GM12878 (cell line): ENCODE results near the gene OPRM1. TPM values are rescaled to one million over a fixed set of nuclear protein-coding genes. Genes with fewer than 3 reads are reported as not detected.

Experiments
- ATAC-seq: fragments of 200-7000 bp; cut with Tn5 transposase; 3 replicates; pipeline ENCODE4 v1.9.1; 2020; ENCODE audit warnings: mild to moderate bottlenecking, moderate library complexity
- BruUV-seq: library from RNA; stranded (reverse); fragments of 400-500 nt; replicated peaks from 2 replicates; lab custom pipeline; 2021; lab: Mats Ljungman, UMichigan
- CTCF ChIA-PET: fragments of 300-600 bp; sonication (Branson Sonifier 250); formaldehyde crosslinking; extraction: SDS; loops from one replicate; lab custom pipeline; 2021; ENCODE audit warnings: inconsistent platforms; lab: Yijun Ruan, JAX
- POLR2A ChIA-PET: fragments of 350-600 bp; formaldehyde crosslinking; extraction: SDS; loops from one replicate; lab custom pipeline; 2021; ENCODE audit warnings: inconsistent platforms; lab: Charles Lee
- RAD21 ChIA-PET: fragments of 300-600 bp; sonication (Branson Sonifier 250); formaldehyde crosslinking; loops from one replicate; lab custom pipeline; 2023; ENCODE audit warnings: antibody characterized with exemption; ENCODE audit not compliant: unreplicated experiment; lab: Charles Lee
- SMC1A ChIA-PET: fragments of 300-600 bp; sonication (Branson Sonifier 250); formaldehyde crosslinking; loops from one replicate; lab custom pipeline; 2023; ENCODE audit not compliant: unreplicated experiment, uncharacterized antibody; lab: Charles Lee
- DNase-seq: peaks from one replicate; pipeline ENCODE4 v3.0.0-alpha.2; 2011; ENCODE audit warnings: low read depth, low spot score
- FAIRE-seq: peaks from 3 replicates; lab custom pipeline; 2011; peaks lifted over from hg19 to GRCh38; lab: Jason Lieb, UNC
- H2AFZ ChIP-seq: 2 replicates; pipeline ENCODE4 v1.6.0; 2011; ENCODE audit warnings: low read depth, low read length, control low read depth; ENCODE audit not compliant: control insufficient read depth
- H3K27ac ChIP-seq: 2 replicates; pipeline ENCODE4 v1.5.1; 2011; ENCODE audit warnings: control low read depth; ENCODE audit not compliant: control insufficient read depth, insufficient read depth
- H3K27me3 ChIP-seq, 2 experiments: replicated peaks in 1 of 2; 2 replicates each; pipeline versions ENCODE4 v1.6.0 to v1.6.1; 2011; ENCODE audit warnings: low read length in 1 of 2; ENCODE audit not compliant: control insufficient read depth in 2 of 2, insufficient read depth in 2 of 2
- H3K36me3 ChIP-seq, 2 experiments: 2 replicates each; pipeline ENCODE4 v1.5.1; 2011; ENCODE audit warnings: low read length in 1 of 2; ENCODE audit not compliant: control insufficient read depth in 2 of 2, insufficient read depth in 2 of 2
- H3K4me1 ChIP-seq: 2 replicates; pipeline ENCODE4 v1.6.1; 2011; ENCODE audit warnings: mild to moderate bottlenecking, low read length, moderate library complexity, mixed read lengths; ENCODE audit not compliant: control insufficient read depth, insufficient read depth
- H3K4me2 ChIP-seq: 2 replicates; pipeline ENCODE4 v1.6.0; 2011; ENCODE audit warnings: control low read depth; ENCODE audit not compliant: control insufficient read depth, insufficient read depth
- H3K4me3 ChIP-seq: fragments of 200-600 bp; sonication (generic); 2 replicates; pipeline ENCODE4 v1.5.1; 2016
- H3K79me2 ChIP-seq: 2 replicates; pipeline ENCODE4 v1.6.0; 2011; ENCODE audit warnings: low read length; ENCODE audit not compliant: control insufficient read depth, insufficient read depth
- H3K9ac ChIP-seq: 2 replicates; pipeline ENCODE4 v1.8.0; 2011; ENCODE audit warnings: low read length, control low read depth, mixed read lengths; ENCODE audit not compliant: control insufficient read depth, insufficient read depth
- H3K9me3 ChIP-seq: replicated peaks from 3 replicates; pipeline ENCODE4 v1.5.1; 2011; ENCODE audit warnings: mild to moderate bottlenecking, low read length; ENCODE audit not compliant: control insufficient read depth, insufficient read depth
- H4K20me1 ChIP-seq: 2 replicates; pipeline ENCODE4 v1.6.0; 2011; ENCODE audit not compliant: control insufficient read depth, insufficient read depth
- ATF2 ChIP-seq: IDR thresholded peaks from 2 replicates; pipeline ENCODE4 v1.6.1; 2012; ENCODE audit warnings: low read length, inconsistent platforms
- CBFB ChIP-seq: IDR thresholded peaks from 2 replicates; pipeline ENCODE4 v1.6.1; 2016; ENCODE audit warnings: antibody characterized with exemption, low read depth
- KLF5 ChIP-seq: fragments of 450-650 bp; IDR thresholded peaks from 2 replicates; pipeline ENCODE4 v1.6.1; 2014; ENCODE audit warnings: mild to moderate bottlenecking; ENCODE audit not compliant: partially characterized antibody
- NFXL1 ChIP-seq: fragments of 450-650 bp; IDR thresholded peaks from 2 replicates; pipeline ENCODE4 v1.6.1; 2017; ENCODE audit warnings: antibody characterized with exemption, mild to moderate bottlenecking, borderline replicate concordance
- RELA ChIP-seq: fragments of 450-650 bp; IDR thresholded peaks from 2 replicates; pipeline ENCODE4 v1.8.0; 2014; ENCODE audit warnings: borderline replicate concordance; ENCODE audit not compliant: partially characterized antibody
- SREBF1 ChIP-seq: IDR thresholded peaks from 2 replicates; pipeline ENCODE4 v1.6.1; 2012; ENCODE audit warnings: mild to moderate bottlenecking, low read length
- SUPT20H ChIP-seq: IDR thresholded peaks from 2 replicates; pipeline ENCODE4 v1.6.1; 2011; ENCODE audit warnings: low read depth, mild to moderate bottlenecking, low read length, moderate library complexity, borderline replicate concordance; ENCODE audit not compliant: control insufficient read depth
- WGBS: methylation state at CpG from one replicate; pipeline ENCODE4 v1.1.6; 2016; ENCODE audit warnings: low lambda C conversion rate; ENCODE audit not compliant: insufficient replicate concordance, insufficient coverage; ENCODE audit errors: missing lambda C conversion rate; 5-methylcytosine and 5-hydroxymethylcytosine counted together
- in situ Hi-C: fragments of 300-500 bp; cut with MboI; formaldehyde crosslinking; loops from 9 replicates; pipeline ENCODE4 v1.14.3; 2018; ENCODE audit warnings: mixed read lengths
- intact Hi-C: fragments of 100-400 bp; cut with micrococcal nuclease; formaldehyde crosslinking; loops from one replicate; pipeline ENCODE4 v1.14.2; 2022; ENCODE audit not compliant: unreplicated experiment
- polyA plus RNA-seq, 11 experiments: library from polyadenylated mRNA; depleted of rRNA in 4 of 11; unstranded in 6 of 11; stranded (reverse) in 5 of 11; fragments of >200 nt; fragmentation: Nextera tagmentation in 4 of 11; fragmentation: Illumina TruSeq in 1 of 11; extraction: Ambion mirVana in 4 of 11; extraction: Trizol in 1 of 11; gene quantifications; 1 replicate in 1 of 11; 2 replicates in 10 of 11; pipeline versions ENCODE4 v1.2.1 to v1.2.3, GENCODE V29; 2011 to 2016; ENCODE audit warnings: inconsistent platforms in 2 of 11, missing spikeins in 2 of 11, low read depth in 1 of 11
- total RNA-seq, 4 experiments: library from RNA; depleted of rRNA in 3 of 4; stranded (reverse); fragments of >200 nt in 3 of 4; fragmentation: Illumina TruSeq in 1 of 4; extraction: Trizol in 1 of 4; gene quantifications; 2 replicates each; pipeline versions ENCODE4 v1.2.1 to v1.2.3, GENCODE V29; 2013 to 2021
- TF ChIP-seq, protein P1 (sequence below): fragments of 450-650 bp; IDR thresholded peaks from 2 replicates; pipeline ENCODE4 v1.6.1; 2017; ENCODE audit warnings: low read depth, mild to moderate bottlenecking, moderate library complexity

Gene OPRM1
- total and polyA plus RNA-seq, 10 of the 15 experiments (the other 5 are each of a cell fraction or from before 2014, with no cell fraction given) = not detected

DNA sequence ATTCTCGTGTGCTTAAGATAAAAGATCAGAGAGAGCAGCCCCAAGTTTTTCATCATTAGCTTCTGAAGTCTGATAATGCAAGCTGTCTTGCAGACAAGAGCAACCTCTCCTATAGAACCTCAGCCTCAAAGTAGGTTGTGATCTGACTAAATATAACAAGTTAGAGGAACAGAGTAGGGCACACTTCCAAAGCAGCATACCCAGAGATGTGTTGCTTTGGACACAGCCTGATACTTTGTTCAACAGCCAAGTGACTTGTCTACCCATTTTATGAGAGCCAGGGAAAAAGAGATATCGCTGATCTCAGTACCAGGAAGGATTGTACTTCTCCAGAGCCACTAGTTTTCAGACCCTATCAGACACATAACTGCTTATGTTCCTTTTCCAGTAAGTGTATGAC is 44.2 kb upstream of the OPRM1 start:
- Histone ChIP-seq H3K4me2 (no peak overlapping the region), H3K79me2 (no peaks in the 10 kb centered on the region), H3K36me3 (no peaks in the 10 kb centered on the region), H3K9ac (no peak overlapping the region), H3K9me3 (no peaks in the 10 kb centered on the region), H3K27me3 (no peaks in the 10 kb centered on the region; a peak in 1 of 4 replicates), H4K20me1 (no peaks in the 10 kb centered on the region), H3K27ac (no peak overlapping the region), H3K4me1 (no peaks in the 10 kb centered on the region), H2AFZ (no peak overlapping the region), H3K4me3 (no peak overlapping the region)
- FAIRE-seq (peak; percentile 49), ATAC-seq (no peak), DNase-seq (no peak)
- intact Hi-C loops (no loop called here), in situ Hi-C loops (no loop called here)
- ChIA-PET CTCF (interaction anchor here (0.6 kb wide), 1 partner anchor 935 kb away, joined by 3 read pairs; no protein-coding TSS in a partner anchor), SMC1A (no interaction called here), RAD21 (no interaction called here), POLR2A (no interaction called here)
- no TSS peak for BruUV-seq
- 0% methylated on average over 2 of the region's 2 CpGs for WGBS
- TF ChIP-seq NFXL1 = no peak

DNA sequence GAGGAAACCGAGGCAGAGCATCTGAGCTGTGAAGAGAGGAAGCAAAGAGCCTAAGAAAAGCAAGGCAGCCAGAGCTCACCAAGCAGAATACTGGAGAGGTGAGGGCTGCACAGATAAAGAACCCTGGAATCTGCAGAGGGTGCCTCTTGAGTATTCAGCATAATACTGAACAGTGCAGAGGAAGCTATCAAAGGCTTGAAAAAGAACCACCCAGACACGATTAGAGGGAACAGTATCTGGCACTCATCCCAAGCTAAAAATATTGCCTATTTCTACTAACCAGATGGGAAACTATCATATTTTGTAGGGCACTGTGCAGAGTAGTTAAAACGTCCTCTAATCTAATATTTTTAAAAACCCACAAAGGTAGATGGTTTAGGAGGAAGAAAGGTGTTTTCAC is 41.8 kb upstream of the OPRM1 start:
- no peaks in the 10 kb centered on the region; a peak in 1 of 4 replicates for H3K36me3 ChIP-seq
- no peak overlapping the region for H3K9ac ChIP-seq
- no TSS peak for BruUV-seq
- SMC1A ChIA-PET = interaction anchor here (0.6 to 1.2 kb wide), 3 partner anchors 9 to 240 kb away, joined by 3 read pairs; no protein-coding TSS in a partner anchor
- 7% methylated on average over 3 of the region's 3 CpGs for WGBS
- no peaks in the 10 kb centered on the region for H3K9me3 ChIP-seq
- H4K20me1 ChIP-seq = no peaks in the 10 kb centered on the region
- intact Hi-C loops (no loop called here), in situ Hi-C loops (no loop called here)
- no peaks in the 10 kb centered on the region for H3K4me1 ChIP-seq
- TF ChIP-seq SREBF1 (no peak), ATF2 (no peak), SUPT20H (no peak), KLF5 (no peak), RELA (no peak), CBFB (no peak)
- TF ChIP-seq, protein P1, sequence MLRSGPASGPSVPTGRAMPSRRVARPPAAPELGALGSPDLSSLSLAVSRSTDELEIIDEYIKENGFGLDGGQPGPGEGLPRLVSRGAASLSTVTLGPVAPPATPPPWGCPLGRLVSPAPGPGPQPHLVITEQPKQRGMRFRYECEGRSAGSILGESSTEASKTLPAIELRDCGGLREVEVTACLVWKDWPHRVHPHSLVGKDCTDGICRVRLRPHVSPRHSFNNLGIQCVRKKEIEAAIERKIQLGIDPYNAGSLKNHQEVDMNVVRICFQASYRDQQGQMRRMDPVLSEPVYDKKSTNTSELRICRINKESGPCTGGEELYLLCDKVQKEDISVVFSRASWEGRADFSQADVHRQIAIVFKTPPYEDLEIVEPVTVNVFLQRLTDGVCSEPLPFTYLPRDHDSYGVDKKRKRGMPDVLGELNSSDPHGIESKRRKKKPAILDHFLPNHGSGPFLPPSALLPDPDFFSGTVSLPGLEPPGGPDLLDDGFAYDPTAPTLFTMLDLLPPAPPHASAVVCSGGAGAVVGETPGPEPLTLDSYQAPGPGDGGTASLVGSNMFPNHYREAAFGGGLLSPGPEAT = no peak
- no peak overlapping the region for H2AFZ ChIP-seq
- H3K27me3 ChIP-seq = no peaks in the 10 kb centered on the region; a peak in 1 of 4 replicates
- no peak overlapping the region for H3K4me2 ChIP-seq
- no peak for DNase-seq
- no peak overlapping the region for H3K4me3 ChIP-seq
- ATAC-seq = no peak
- RAD21 ChIA-PET = no interaction called here
- POLR2A ChIA-PET = no interaction called here
- H3K27ac ChIP-seq = no peak overlapping the region
- CTCF ChIA-PET = no interaction called here
- FAIRE-seq = no peak
- no peaks in the 10 kb centered on the region for H3K79me2 ChIP-seq
